Natural killer cell (primary cell): Measurements from ENCODE around the gene CEMP1. TPM values are rescaled to one million over a fixed set of nuclear protein-coding genes. Genes with fewer than 3 reads are reported as not detected.
"Not testable (repeated sequence)": the region's sequence is repeated elsewhere in the genome, so short reads cannot be mapped to it uniquely, and the experiment has no call there.

Experiments
- ATAC-seq, 3 donors: fragments of 150-1000 bp in 2 of 3; fragments of 200-7000 bp in 1 of 3; cut with Tn5 transposase; 1 replicate in 1 of 3; 2 replicates in 2 of 3; pipeline ENCODE4 v1.10.0; 2021; ENCODE audit warnings: mild to moderate bottlenecking in 2 of 3, moderate library complexity in 2 of 3
- DNase-seq, 2 donors: peaks; one replicate each; pipeline versions ENCODE4 v3.0.0 to v3.0.0-alpha.2; 2013 to 2021; ENCODE audit warnings: mixed read lengths in 1 of 2
- H3K27ac ChIP-seq: one replicate; pipeline ENCODE4 v1.5.1; 2013; ENCODE audit warnings: mild to moderate bottlenecking, low read length
- H3K27me3 ChIP-seq: one replicate; pipeline ENCODE4 v1.6.1; 2013; ENCODE audit warnings: low read length; ENCODE audit not compliant: control insufficient read depth, insufficient read depth
- H3K36me3 ChIP-seq: one replicate; pipeline ENCODE4 v1.6.1; 2013; ENCODE audit warnings: low read length; ENCODE audit not compliant: control insufficient read depth, insufficient read depth
- H3K4me1 ChIP-seq: one replicate; pipeline ENCODE4 v1.6.1; 2013; ENCODE audit warnings: low read length; ENCODE audit not compliant: control insufficient read depth, insufficient read depth
- H3K4me3 ChIP-seq: one replicate; pipeline ENCODE4 v1.5.1; 2013; ENCODE audit warnings: low read length
- H3K9me3 ChIP-seq: one replicate; pipeline ENCODE4 v1.6.1; 2013; ENCODE audit warnings: low read length; ENCODE audit not compliant: control insufficient read depth, insufficient read depth
- H3K27ac Mint-ChIP-seq, 2 donors: one replicate each; pipeline ENCODE4 v1.8.0; 2022; ENCODE audit warnings: mild to moderate bottlenecking in 2 of 2, mixed read lengths in 2 of 2, moderate library complexity in 1 of 2
- H3K27me3 Mint-ChIP-seq, 2 donors: one replicate each; pipeline ENCODE4 v1.8.0; 2022; ENCODE audit warnings: low read depth in 2 of 2, mixed read lengths in 2 of 2
- H3K36me3 Mint-ChIP-seq: one replicate; pipeline ENCODE4 v1.8.0; 2022; ENCODE audit warnings: mixed read lengths
- H3K4me1 Mint-ChIP-seq, 2 donors: one replicate each; pipeline ENCODE4 v1.8.0; 2022; ENCODE audit warnings: mixed read lengths in 2 of 2
- H3K4me3 Mint-ChIP-seq: one replicate; pipeline ENCODE4 v1.8.0; 2022; ENCODE audit warnings: mild to moderate bottlenecking, moderate library complexity, mixed read lengths
- H3K9me3 Mint-ChIP-seq, 2 donors: one replicate each; pipeline ENCODE4 v1.8.0; 2022; ENCODE audit warnings: mixed read lengths in 2 of 2
- WGBS: methylation state at CpG from one replicate; pipeline ENCODE4 v1.1.7; 2013; ENCODE audit warnings: missing lambda C conversion rate; ENCODE audit not compliant: insufficient coverage; 5-methylcytosine and 5-hydroxymethylcytosine counted together
- intact Hi-C: fragments of 100-400 bp; cut with micrococcal nuclease; formaldehyde crosslinking; loops from one replicate; pipeline ENCODE4 v1.14.2; 2022
- total RNA-seq, 4 donors: library from RNA; stranded (reverse); fragments of 120-200 nt in 1 of 4; gene quantifications; one replicate each; pipeline versions ENCODE4 v1.2.3 to v1.2.4, GENCODE V29; 2013 to 2022

Gene CEMP1
- total RNA-seq, 3 donors from 2014 or later (not counting 1 experiment from before 2014, with no cell fraction given) = 0.28 to 0.56 (median 0.45) TPM

DNA sequence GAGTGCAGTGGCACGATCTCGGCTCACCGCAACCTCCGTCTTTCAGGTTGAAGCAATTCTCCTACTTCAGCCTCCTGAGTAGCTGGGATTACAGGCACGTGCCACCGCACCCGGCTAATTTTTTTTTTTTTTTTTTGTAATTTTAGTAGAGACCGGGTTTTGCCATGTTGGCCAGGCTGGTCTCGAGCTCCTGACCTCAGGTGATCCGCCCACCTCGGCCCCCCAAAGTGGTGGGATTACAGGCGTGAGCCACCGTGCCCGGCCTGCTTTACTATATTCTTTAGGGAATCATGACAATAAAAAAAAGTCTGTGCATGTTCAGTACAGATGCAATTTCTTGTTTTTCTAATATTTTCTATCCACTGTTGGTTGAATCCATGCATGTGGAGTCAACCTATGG, 12.6 kb upstream of the CEMP1 start:
- H3K36me3 Mint-ChIP-seq, H3K27me3 Mint-ChIP-seq, H3K36me3 ChIP-seq, DNase-seq, intact Hi-C loops, H3K4me3 ChIP-seq, H3K4me3 Mint-ChIP-seq, H3K27ac ChIP-seq, ATAC-seq, H3K27ac Mint-ChIP-seq, H3K9me3 ChIP-seq, H3K27me3 ChIP-seq, H3K9me3 Mint-ChIP-seq: not testable (repeated sequence)
- H3K4me1 Mint-ChIP-seq = peaks cover 22 to 31% of the 10 kb centered on the region in 2 donors
- H3K4me1 ChIP-seq = peaks cover 28% of the 10 kb centered on the region
- 96% methylated on average over 11 of the region's 14 CpGs for WGBS

- peak overlapping the region; percentile 76 for H3K27ac Mint-ChIP-seq
- not testable (repeated sequence) for H3K27ac ChIP-seq
Observed at GRCh38 chr16:2541409-2541808, 10.2 kb upstream of the CEMP1 start.

GRCh38 chr16:2540912-2541311, 9.7 kb upstream of the CEMP1 start:
- H3K27me3 ChIP-seq, H3K4me3 ChIP-seq, intact Hi-C loops, H3K27me3 Mint-ChIP-seq, H3K9me3 Mint-ChIP-seq, H3K9me3 ChIP-seq, H3K36me3 Mint-ChIP-seq, H3K36me3 ChIP-seq, ATAC-seq, DNase-seq: not testable (repeated sequence)
- Histone ChIP-seq H3K4me1 (peaks cover 46% of the 10 kb centered on the region), H3K27ac (peak overlapping the region; percentile 37)
- Mint-ChIP-seq H3K4me3 (peak overlapping the region; percentile 42), H3K4me1 (peaks cover 37 to 39% of the 10 kb centered on the region in 2 donors), H3K27ac (peak overlapping the region; percentile 76)
- 57% methylated on average over 1 of the region's 4 CpGs for WGBS

More at GRCh38 chr16:2541409-2541808, 10.2 kb upstream of the CEMP1 start:
- H3K9me3 ChIP-seq, H3K27me3 Mint-ChIP-seq, H3K27me3 ChIP-seq, intact Hi-C loops, ATAC-seq, H3K36me3 ChIP-seq, H3K9me3 Mint-ChIP-seq, DNase-seq, H3K4me3 Mint-ChIP-seq, H3K36me3 Mint-ChIP-seq, H3K4me3 ChIP-seq: not testable (repeated sequence)
- WGBS = 45% methylated on average over 5 of the region's 6 CpGs
- peaks cover 41% of the 10 kb centered on the region for H3K4me1 ChIP-seq
- peaks cover 35 to 39% of the 10 kb centered on the region in 2 donors for H3K4me1 Mint-ChIP-seq

GRCh38 chr16:2539845-2540458, 8.7 kb upstream of the CEMP1 start:
- ATAC-seq, H3K36me3 ChIP-seq, H3K27me3 ChIP-seq, H3K36me3 Mint-ChIP-seq, H3K4me3 ChIP-seq, H3K9me3 Mint-ChIP-seq, intact Hi-C loops, H3K27me3 Mint-ChIP-seq, H3K9me3 ChIP-seq: not testable (repeated sequence)
- Histone ChIP-seq H3K27ac (peak overlapping the region; percentile 37), H3K4me1 (peaks cover 48% of the 10 kb centered on the region)
- H3K4me1 Mint-ChIP-seq = peaks cover 33 to 37% of the 10 kb centered on the region in 2 donors
- DNase-seq = peak in 1 of 2 donors; percentile 50
- WGBS = 51% methylated on average over 13 of the region's 14 CpGs
- H3K27ac Mint-ChIP-seq = peak overlapping the region in 1 of 2 donors; percentile 37
- peak overlapping the region; percentile 89 for H3K4me3 Mint-ChIP-seq

- H3K9me3 ChIP-seq, H3K27ac ChIP-seq, ATAC-seq, intact Hi-C loops, H3K4me3 ChIP-seq, H3K36me3 ChIP-seq, H3K36me3 Mint-ChIP-seq, H3K9me3 Mint-ChIP-seq, H3K27me3 ChIP-seq, H3K27me3 Mint-ChIP-seq: not testable (repeated sequence)
- H3K4me1 ChIP-seq = peaks cover 48% of the 10 kb centered on the region
- Mint-ChIP-seq H3K4me3 (peak overlapping the region; percentile 89), H3K27ac (peak overlapping the region; percentile 37 to 48), H3K4me1 (peaks cover 33 to 37% of the 10 kb centered on the region in 2 donors)
- WGBS = 86% methylated on average over 24 of the region's 24 CpGs
- peak in 1 of 2 donors; percentile 9 for DNase-seq
Observed at GRCh38 chr16:2539192-2539844, 8.1 kb upstream of the CEMP1 start.
